OCI-LY7 (cell line): ENCODE data around the gene MAT2B.

Experiments used
- CTCF ChIP-seq: fragments of 200-600 bp; sonication (generic); conservative IDR thresholded peaks from 2 replicates; pipeline ENCODE4 v1.5.1; 2014; ENCODE audit warnings: mild to moderate bottlenecking, antibody characterized with exemption, low read length, moderate library complexity, mixed read lengths
- EZH2phosphoT487 ChIP-seq: fragments of 200-600 bp; sonication (generic); IDR thresholded peaks from 2 replicates; pipeline ENCODE4 v1.6.1; 2018; ENCODE audit warnings: low read depth, borderline replicate concordance, mild to moderate bottlenecking, mixed run types, antibody characterized with exemption, low read length, moderate library complexity, mixed read lengths

DNA sequence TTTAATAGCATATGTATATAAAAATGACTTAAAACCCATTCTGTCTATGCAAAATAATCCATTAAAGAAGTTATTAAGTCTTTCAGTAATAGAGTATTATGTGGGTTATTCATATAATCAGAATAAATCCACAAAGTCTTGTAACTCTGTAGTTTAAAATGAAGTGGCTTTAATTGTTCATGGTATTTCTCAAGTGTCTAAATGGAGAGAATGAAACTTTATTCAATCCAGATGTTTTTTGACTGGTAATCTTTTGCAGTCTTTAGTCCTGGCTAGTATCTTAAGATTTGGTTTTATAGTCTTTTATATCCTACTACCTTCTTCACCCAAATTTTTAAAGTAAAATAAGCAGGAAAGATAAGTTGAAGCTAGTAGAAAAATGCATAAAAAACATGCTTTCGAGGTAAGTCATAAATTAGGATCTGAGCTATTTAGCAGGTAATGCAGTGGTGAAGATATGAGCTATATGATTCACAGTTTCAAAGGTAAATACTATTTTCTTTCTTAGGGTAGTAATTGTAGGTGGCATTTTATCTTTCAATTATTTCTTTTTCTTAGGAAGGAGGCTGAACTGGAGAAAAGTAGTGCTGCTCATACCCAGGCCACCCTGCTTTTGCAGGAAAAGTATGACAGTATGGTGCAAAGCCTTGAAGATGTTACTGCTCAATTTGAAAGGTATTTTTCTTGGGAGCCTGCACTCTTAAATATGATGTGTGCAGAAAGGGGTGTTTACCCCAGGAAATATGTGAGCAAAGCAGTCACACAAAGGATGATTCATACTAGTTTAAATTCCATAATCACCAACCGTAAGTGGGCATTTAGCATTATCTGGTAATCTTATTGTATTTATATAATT, 27.1 kb upstream of the MAT2B start:
- TF ChIP-seq EZH2phosphoT487 (no peak), CTCF (no peak)
